LHCN-M2 (cell line): Measurements from ENCODE around the gene NFKB1. TPM values are rescaled to one million over a fixed set of nuclear protein-coding genes. Genes with fewer than 3 reads are reported as not detected.
"Not testable (repeated sequence)": the region's sequence is repeated elsewhere in the genome, so short reads cannot be mapped to it uniquely, and the experiment has no call there.

ENCODE experiments used
- DNase-seq: peaks from one replicate; pipeline ENCODE4 v3.0.0-alpha.2; 2012; ENCODE audit warnings: low read depth
- total RNA-seq: library from RNA; depleted of rRNA; stranded (reverse); fragments of >200 nt; gene quantifications from 2 replicates; pipeline ENCODE4 v1.2.3, GENCODE V29; 2014

The NFKB1 gene
- total RNA-seq, 1 experiment from 2014 or later: 22.0 TPM

DNA sequence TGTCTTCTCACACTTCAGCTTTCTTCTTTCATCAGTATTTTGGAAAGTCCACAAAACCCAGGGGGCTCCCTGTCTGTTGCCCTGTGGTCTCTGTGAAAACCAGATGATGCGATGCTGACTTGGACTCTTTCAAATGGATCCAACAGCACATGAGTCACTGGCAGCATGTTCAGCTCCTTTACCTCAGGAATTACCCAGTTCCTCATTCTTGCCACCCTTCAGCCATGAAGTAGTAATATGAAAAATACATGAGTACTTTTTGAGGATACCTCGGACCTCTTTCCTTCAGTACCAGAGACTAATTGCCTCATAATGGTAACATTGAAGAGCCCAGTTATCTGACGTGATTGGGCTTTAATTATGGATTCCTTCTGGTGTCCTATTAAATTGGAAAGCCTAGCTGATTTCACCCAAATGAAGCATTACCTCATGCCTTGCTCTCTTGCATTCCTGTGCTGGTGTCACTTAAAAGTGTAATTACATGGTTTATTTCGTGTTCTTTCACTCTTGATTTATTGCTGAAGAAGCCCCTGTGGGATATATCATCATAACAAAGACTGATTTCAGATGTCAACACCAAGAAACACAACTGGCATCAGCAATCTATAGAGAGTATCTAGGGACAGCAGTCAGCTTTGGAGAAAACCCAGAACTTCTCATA is 63.4 kb downstream of the NFKB1 start:
- peak; percentile 83 for DNase-seq

GRCh38 chr4:102565696-102566095 is 64.5 kb downstream of the NFKB1 start:
- no peak for DNase-seq

- DNase-seq: no peak
These were observed 65.3 kb downstream of the NFKB1 start for GRCh38 chr4:102566426-102566825.

DNA sequence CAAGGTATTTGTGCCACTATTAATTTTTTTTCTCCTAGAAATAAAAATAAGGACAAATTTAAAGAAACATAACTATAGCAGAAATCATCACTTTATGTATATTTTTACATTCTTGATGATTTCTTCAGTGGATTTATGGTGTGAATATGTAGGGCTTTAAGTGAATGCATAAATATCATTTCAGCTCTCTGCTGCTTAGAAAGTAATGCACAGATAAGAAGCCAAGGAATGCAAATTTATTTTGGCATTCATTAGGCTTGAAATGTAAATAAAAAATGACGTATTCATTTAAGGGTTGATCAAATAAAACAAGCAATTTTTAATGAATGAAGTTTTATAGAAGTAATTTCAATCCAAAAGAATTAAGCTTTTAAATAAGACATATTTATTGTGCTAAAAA is 66.3 kb downstream of the NFKB1 start:
- DNase-seq: no peak

DNA sequence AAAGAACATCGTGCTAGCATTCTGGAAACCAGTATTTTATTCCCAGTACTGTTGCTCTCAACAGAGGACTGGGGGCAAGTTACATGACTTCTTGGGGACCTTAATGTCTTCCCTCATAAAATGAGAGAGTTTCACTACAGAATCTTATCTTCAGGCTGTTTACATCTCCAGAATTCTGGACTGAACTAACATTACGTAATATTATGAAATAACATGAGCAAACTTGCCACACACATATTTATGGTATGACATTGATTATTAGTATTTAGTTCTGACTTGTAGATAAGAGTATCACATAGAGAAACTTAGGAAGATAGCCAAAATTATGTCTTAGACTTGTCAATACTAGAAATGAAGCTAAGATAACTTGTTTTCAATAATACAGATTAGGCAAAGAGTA is 68.0 kb downstream of the NFKB1 start:
- DNase-seq: no peak

GRCh38 chr4:102570211-102570610 is 69.1 kb downstream of the NFKB1 start:
- not testable (repeated sequence) for DNase-seq

GRCh38 chr4:102572452-102572851 is 71.3 kb downstream of the NFKB1 start:
- DNase-seq: no peak

DNA sequence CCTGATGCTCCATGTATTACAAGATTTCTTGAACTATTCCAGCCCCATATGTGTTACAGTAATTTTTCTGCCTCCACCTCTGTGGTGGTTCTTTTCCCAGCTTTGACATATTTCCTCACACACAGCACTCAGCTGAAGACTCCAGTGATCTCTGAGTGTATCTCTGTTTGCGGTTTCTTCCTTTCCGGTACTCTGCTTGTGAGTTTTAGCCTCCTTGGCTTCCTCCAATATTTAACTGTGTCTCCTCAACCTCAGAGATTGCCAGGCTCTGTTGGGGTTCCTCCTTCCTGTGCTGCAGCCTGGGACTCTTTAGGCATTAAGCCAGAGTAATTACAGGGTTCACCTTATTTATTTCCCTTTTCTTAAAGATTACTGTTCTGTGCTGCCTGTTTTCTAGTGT is 73.2 kb downstream of the NFKB1 start:
- DNase-seq: no peak

- DNase-seq: no peak
These were observed 74.4 kb downstream of the NFKB1 start for GRCh38 chr4:102575369-102576129.

GRCh38 chr4:102578270-102578669 is 77.1 kb downstream of the NFKB1 start:
- no peak for DNase-seq

DNA sequence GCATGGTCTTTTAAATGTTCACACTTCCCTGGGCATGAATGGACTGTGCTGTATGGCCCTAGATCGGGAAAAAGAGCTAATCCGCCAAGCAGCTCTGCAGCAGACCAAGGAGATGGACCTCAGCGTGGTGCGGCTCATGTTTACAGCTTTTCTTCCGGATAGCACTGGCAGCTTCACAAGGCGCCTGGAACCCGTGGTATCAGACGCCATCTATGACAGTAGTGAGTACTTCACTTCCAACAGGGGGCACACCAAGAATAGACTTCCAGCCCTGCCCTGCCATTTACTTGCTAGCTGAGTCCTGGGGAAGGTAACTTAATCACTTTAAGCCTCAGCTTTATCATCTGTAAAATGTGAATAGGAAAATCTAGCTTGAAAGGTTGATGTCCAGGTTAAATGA is 77.7 kb downstream of the NFKB1 start:
- DNase-seq: no peak

- no peak for DNase-seq
These were observed 78.8 kb downstream of the NFKB1 start for GRCh38 chr4:102579794-102580462.

DNA sequence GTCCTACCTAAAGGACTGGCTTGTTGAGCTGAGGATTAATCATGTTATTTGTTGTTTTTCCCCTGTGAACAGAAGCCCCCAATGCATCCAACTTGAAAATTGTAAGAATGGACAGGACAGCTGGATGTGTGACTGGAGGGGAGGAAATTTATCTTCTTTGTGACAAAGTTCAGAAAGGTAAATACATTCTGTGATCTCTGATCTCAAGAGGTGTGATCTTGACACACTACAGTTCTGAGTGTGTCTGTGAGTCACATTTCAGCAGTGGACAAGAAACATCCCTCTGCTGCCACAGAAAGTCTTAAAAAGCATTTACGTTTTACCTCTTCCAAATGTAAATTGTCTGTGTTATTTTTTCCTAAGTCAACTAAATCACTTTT is 79.3 kb downstream of the NFKB1 start:
- DNase-seq: no peak

GRCh38 chr4:102584091-102584490 is 82.9 kb downstream of the NFKB1 start:
- DNase-seq: no peak

DNA sequence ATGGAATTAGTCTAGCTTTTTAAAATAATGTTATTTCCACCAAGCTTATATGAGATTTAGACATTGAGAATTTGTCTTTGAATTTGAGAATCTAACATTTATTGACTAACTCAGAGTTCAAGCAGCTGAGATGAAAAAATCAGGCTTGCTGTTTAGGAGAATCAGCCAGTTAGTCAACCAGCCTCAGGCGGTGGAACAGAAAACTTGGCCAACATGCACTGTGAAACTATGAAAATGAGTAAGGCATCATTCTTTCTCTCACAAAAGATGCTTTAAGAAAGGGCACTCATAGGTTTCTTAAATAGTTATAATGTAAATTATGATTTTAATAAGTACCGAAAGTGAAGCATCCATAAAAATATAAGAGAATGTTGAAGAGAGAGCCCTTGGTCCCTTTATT is 84.2 kb downstream of the NFKB1 start:
- DNase-seq: no peak

DNA sequence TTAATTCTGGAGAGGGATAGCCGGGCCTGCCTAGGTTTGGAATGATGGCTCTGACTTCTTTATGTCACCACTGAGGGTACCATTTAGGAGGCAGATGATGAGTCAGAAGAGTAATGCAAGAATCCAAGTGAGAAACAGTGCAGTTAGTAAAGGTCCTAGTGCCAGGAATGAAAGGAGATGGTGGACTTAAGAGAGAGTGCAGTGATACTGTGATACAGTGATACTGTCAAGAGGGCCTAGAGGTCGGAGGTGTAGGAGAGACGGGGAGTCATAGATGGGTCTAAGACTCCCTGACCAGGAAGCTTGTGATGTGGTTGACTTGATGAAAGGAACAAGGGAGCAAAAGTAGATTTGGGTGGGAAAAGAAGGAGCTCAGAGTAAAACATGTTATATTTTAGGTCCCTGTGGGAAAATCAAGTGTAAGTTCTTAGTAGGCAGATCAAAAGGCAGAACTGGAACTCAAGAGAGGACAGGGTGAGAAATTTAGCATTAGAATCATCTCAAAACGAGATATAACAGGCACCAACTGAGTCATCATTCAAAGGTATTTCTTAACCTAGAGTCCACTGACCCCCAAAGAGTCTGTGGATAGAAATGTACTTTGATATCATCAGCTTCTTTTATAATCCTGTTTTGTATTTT is 85.0 kb downstream of the NFKB1 start:
- DNase-seq: no peak

GRCh38 chr4:102586644-102587021 is 85.5 kb downstream of the NFKB1 start:
- DNase-seq: no peak

DNA sequence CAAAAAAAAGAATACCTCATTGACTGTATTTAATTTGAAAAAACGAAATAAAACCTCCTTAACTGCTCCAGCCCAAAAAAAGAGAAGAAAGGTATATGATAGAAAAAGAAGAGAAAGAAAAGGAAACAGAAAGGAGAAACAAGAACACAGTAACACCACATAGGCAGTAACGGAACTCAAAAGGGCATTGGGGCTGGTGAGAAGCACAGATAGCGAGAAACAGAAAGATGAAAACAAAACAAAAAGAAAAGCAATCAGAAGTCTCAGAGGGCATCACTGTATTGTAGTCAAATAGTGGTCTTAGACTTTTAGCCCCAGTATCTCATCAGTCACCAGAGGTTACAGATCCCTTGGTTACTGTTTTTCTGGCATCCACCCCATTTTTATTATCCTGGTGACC is 88.6 kb downstream of the NFKB1 start:
- DNase-seq: no peak

- DNase-seq: no peak
These were observed 91.1 kb downstream of the NFKB1 start for GRCh38 chr4:102592256-102592655.

- DNase-seq: no peak
These were observed 92.0 kb downstream of the NFKB1 start for GRCh38 chr4:102593147-102593546.

- no peak for DNase-seq
These were observed 92.8 kb downstream of the NFKB1 start for GRCh38 chr4:102594000-102594399.

- no peak for DNase-seq
These were observed 95.4 kb downstream of the NFKB1 start for GRCh38 chr4:102596532-102596931.
